Stimulated activated CD4-positive, alpha-beta T cell treated with anti-CD3 and anti-CD28 coated beads, TNF-alpha, amount 100 ng/mL, for 48 hours (primary cell): Measurements from ENCODE around the gene NUAK1.

Experiments
- DNase-seq, 3 donors: peaks; one replicate each; pipeline ENCODE4 v3.0.0-alpha.2; 2020; ENCODE audit warnings: low read depth in 3 of 3

The NUAK1 gene

DNA sequence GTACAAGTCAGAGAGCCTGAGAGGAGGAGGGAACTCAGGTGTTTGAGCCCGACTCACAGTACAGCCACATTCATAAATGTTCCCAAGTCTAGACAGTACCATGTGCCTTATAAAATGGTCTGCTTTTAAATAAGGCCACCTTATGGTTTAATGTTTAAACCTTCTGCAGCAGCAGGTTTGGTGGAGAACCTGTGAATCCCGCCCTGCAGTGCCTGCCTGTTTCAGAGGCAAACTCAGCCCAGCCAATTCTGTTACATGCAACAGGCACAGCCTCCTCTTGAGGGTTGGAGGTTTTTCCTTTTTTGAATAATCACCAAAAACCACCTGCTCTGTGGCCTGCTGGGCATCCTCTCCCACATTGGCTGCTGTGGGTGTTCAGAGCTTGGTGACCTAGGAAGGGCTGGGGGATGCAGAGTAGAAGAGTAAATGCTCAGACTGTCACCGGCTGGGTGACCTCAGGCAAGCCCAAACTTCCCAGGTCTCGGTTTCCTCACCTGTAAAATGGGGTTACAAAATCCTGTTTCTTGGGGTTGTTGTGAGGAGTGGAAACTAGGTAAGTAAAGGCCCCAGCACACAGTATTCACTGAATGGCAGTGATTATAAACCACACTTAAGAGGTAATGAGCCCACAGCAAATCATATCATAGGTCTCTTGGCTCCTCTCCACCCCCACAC is 28.0 kb downstream of the NUAK1 start:
- DNase-seq = no peak

DNA sequence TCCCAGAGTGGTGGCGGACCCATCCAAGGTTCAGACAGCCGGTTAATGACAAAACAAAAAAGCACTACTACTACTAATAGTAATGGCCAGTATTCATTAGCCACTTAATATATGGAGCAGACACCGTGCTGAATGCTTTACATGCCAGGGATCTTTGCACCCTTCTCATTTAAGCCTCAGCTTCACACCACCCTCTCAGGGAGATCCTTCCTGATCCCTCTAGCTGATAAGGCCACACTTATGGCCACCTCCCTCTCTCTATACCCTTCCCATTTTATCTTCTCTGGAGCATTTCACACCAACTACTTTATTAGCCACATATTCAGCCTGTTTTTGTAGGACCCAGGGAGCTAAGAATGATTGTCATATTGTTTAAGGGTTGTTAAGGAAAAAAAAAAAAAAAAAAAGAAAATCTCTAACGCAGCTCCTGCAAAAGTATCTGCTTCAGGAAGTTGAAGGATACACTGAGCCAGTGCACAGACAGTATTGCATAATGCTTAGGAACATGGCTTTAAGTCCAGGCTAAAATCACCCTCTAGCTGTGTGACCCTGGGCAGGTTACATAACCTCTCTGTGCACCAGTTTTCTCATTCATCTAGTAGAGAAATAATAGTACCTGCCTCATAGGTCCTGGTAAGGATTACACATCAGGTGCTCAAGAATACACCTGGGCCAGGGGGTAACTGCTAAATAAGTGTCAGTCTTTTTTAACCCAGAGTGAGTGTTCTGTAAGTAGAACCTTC is 29.4 kb downstream of the NUAK1 start:
- no peak for DNase-seq

DNA sequence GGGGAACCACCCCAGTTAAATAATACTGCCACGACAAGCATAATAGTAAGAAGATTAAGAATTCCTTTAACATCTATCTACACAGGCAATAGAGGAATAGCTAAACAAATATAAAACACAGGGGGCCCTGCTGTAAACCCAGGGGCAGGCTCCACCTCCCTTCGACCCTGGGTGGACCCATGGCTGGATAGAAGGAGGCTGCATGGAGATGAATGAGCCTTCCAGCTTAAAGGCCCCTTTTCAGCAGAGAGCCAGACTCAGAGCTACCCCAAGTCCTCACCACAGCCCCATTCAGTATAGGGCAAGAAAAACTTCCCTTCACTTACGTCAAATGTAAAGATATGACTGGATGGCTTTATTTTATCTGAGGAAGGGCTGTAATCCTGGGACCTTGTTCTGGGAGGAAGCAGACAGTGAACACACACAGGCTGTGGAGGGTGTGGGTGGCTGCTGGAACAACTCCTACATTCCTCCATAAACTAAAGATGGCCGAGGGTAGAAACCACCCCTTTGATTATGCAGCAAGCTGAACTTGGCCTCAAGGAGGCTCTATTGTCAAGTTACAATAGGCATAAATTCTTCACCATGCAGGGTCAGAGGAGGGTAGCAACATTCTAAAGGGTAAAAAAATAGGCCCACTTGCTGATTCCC is 30.4 kb downstream of the NUAK1 start:
- no peak for DNase-seq

DNA sequence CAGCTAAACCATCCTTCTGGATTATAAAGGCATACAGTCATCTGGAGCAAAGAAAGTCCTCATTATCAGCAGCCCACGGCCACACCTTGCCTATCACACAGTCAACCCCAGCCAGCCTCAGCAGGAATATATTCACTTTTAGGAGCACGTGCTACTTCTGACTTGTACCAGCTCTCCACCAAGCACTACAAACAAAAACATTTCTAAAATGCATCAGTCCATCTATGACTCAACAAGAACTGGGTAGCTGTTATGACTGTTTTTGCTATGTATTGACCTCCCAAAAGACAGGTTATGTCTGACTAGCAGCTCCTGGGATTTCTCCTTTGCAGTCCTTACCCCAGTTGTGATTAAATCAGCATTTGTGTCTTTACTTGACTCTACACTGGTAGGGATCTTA is 31.2 kb downstream of the NUAK1 start:
- DNase-seq = no peak

DNA sequence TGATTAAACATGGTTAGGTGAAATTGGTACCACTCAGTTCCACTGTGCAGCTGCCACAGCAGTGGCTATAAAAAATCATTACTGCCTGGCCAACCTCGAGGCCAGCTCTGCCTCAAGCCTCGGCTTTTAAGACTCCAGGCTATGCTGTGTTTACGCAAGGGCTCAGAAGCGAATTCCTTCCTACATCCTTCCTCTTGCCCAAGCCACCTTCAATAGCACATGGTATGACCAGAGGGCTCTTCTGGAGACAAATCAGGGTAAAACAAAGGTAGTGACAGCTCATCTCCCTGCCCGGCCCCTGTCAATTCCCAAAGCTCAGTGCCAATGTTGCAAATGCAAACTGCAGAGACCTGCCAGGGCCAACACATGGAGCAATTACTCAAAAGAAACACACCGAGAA is 31.9 kb downstream of the NUAK1 start:
- no peak for DNase-seq

DNA sequence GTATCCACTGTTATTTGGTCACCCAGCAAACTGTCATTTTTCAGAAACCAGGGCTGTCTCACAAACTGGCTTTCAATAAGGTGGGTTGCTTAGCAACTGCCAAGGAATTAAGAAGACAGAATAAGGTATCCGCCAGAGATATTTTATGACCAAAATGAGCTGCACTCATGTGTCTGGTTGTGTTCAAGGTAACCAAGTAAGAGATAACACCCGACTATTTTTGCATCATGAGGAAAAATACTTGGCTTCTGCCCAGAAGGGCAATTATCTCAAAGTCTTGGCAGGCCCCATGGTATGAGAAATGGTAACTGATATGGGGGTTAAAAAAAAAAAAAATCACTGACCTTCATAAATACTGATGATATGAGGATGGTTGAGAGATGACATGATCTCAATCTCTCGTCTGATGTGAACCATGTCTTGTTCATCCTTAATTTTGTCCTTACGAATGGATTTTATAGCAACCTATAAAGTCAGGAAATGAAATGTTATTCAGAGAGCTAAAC is 32.6 kb downstream of the NUAK1 start:
- DNase-seq = no peak

DNA sequence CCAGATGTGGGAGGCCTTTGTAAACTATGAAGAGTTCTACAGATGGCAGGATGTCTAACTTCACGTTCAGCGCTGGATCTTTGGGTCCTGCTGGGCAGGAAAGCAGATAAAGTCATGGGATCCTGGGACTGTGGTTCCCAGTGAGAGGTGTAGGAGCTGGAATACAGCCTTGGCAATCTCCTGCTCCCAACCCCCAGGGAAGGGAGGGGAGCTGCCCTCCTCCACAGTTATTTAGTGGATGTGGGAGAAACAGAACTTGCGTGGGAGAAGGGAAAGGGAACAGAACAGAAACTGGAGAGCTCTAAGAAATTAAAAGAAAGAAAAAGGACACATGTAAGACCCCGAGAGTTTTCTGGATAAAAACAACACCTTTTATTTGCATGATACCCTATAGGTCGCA is 37.0 kb downstream of the NUAK1 start:
- DNase-seq = no peak

DNA sequence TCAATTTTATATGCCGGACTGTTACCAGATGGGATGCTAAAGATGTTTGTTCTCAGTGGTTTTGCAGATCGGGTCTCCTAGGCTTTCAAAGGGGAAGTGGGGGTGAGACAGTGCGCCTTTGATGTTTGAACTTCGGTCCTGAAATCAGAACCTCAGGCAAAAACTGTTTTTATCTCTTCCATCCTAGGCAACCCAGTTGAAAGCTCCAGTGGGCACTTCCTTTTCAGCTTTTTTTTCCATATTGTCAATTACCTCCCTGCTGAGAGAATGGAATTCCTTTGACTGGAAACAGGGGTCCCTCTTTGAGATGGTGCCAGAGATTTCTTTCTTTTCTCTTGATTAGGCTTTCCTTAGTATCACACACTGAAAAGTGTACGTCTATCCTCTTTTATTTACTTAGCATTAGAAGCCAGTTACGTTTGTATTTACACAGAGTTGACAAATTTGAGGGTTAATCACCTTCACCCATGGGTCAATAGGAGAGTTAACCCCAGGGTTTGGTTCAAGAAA is 40.0 kb downstream of the NUAK1 start:
- DNase-seq = no peak

DNA sequence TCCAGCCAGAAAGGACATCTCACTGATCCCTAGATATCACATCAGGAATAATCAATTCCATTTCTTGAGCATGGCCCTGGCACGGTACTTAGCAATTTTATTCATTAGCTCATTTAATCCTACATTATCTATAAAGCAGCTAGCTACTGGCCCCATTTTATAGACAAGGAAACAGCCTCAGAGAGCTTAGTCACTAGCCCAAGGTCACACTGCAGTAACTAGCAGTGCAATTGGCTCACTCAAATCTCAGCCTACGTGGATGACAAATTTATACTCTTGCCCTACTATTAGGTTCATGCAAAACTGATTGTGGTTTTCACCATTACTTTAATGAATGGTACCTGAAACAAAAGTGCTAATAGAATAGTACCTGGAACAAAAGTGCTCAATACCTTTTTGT is 41.7 kb downstream of the NUAK1 start:
- no peak for DNase-seq

DNA sequence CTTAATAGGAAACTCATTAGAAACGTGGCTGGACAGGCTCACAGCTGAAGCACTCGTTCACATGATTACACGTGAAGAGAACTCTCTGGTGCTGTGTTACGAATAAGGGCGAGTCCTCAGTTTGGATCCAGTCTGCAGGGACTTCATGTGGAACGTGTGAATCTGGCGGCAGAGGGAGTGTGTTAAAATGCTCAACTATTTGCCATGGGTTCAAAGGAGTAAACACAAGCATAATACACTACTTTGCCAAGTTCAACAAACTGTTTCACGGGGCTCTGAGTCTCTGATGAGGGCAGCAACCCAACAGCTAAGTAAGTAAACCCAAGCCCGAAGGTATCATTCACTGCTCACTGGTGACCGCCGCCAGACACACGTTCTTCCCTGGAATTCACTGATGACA is 42.4 kb downstream of the NUAK1 start:
- DNase-seq = no peak

DNA sequence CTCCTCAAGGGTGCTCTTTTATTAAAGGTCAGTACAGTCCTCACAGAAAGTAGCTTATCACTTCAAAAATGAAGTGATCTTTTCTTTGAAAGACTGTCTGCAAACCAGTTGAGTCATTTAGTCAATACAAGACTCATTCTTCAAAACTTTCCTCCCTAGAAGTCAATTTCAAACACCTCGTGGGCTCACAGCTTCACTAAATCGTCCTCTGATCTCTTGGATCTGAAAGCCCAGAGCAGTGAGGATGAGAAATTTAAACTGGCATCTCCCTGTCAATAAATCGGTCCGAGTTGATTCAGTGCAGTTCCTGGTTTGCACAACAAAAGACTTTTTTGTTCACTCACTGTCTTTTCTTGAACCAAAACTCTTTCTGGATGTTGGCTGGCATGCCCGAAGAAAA is 44.5 kb downstream of the NUAK1 start:
- DNase-seq = no peak

DNA sequence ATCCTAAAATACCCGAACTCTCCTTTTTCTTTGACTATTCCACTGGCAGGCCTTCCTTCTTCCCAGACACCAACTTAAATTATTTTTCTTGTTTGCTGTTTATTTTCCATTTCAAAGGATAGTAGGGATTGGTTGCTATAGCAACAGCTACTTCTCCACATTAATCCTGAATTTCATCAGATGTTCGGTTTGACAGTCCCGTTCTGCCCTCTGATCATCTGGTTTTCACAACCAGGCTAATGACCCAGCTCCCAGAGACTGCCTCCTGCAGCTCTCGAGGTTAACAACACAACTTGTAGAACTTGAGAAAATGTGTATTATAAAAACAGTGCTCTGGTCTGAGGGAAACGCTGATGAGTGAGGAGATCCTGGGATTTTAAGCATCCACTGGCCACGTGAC is 45.5 kb downstream of the NUAK1 start:
- DNase-seq = no peak

DNA sequence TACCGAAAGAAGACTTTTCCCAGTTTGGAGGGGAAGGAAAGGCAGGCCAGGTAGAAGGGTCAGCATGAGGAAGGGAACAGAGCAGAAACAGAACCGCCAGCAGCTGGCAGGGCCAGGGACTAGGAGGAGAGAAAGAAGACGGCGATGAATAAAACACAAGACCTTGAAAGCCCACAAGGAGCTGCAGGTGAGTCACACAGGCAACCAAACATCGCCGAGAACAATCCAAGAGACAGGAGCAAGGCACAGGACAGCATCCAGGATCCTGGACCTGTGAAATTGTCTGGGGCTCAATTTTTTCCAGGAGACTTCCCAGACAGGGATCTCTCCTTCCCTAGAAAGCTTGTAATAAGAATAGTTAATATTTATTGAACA is 47.3 kb downstream of the NUAK1 start:
- no peak for DNase-seq

DNA sequence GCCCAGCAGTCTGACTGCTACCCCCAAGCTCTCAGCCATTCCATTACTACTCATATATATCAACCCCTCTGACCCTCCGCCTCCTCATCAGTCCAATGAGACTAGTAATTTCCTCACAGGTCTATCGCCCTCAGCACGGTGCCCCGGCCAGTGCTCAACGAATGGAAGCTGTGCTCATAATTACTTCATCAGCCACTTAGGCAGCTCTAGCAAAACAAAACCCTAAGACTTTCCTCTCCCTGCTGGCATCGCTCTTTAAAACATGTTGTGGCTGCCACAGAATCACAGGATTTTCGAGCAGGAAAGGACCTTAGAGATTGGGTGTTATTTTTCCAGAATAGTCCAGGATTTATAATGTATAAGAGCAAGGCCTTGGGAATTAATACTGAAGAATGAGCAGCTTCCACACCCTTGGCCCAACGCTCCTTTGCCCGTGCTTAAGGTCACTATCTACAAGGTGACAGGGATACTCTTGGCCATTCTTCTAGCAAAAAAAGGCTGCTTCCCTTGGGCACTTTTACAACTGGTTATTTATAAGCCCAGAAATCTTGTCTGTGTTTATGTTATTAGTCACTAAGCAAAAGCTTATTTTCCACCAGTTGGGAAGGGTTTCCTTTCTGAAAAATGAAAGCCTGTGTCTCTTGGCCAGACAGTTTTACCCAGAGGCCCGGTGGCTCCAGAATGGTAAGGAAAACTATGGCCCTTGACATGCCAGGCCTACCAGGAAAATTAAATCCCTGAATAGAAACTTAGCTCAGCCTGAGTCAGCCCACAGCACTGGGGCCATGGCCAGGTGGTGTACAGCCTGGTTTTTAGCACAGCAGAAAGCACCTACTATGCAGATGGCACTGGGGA is 47.9 kb downstream of the NUAK1 start:
- DNase-seq = no peak

DNA sequence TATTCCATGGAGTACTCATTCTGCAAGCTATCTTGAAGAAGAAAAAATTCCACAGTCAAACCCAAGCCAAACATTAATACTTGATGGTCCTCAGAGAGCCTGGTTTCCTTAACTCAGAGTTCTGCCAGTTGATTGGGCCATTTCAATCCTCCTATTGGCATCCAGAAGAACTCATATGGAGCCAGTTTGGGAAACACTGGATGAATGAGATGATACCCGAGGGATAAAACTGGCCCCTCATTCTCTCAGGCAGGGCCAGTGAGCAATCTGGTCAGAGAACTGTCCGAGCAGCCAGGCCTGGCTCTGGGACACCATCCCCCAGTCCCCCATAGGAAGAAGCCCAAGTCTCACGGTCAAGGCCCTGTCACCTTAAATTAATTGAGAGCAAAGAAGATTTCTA is 48.8 kb downstream of the NUAK1 start:
- DNase-seq = no peak

DNA sequence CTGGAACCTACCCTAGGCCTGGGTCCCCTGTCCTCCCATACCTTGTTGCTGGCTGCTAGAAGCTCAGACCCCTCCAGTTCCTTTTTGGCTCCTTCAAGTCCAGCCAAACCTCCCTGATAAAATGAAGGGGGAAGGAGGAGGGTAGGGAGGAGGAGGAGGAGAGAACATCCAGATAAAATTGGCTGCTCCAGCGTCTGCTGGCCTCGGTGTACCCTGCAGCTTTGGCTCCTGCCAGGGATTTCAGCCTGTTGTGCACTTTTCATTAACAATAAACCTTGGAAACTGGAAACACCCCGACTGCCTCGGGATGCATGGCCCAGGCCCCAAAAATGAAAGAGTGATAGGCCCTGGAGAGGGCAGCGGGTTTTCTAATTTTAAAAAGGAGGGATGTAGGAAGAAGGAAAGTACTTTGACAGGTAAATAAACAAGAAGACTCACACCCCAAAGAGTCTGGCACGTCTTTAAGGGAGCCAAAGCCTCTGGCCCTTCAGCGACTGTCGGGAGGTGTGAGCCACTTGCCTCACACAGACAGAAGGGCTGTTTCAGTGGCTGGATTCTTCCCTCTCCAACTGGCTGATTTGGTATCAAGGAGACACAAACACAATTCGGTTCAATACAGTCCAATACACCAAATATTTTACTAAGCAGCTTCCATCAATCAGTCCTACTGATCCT is 49.8 kb downstream of the NUAK1 start:
- DNase-seq = no peak

DNA sequence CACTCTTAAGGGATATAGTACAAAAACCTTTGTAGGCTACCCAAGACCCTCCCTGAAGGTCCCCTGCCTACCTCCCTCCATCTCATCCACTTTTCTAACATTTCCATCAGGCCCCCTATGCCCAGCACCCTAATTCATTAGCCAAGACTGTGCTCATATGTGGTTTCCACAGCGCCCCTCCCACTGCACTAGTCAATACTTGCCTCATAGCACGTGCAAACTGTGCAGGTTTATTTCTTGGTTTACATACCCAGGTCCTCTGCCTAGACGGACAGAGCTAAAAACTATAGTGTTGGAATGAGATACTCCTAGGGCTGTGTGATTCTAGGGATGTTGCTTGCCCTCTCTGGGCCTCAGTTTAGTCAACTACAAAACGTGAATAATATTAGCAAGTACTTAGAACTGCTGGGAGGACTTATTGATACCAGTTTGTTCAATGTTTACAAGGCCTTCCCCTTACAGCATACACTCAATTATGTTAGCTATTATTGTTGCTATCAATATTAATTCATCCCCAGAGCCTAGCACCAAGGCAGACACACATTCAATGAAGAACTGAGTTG is 50.4 kb downstream of the NUAK1 start:
- DNase-seq = no peak

DNA sequence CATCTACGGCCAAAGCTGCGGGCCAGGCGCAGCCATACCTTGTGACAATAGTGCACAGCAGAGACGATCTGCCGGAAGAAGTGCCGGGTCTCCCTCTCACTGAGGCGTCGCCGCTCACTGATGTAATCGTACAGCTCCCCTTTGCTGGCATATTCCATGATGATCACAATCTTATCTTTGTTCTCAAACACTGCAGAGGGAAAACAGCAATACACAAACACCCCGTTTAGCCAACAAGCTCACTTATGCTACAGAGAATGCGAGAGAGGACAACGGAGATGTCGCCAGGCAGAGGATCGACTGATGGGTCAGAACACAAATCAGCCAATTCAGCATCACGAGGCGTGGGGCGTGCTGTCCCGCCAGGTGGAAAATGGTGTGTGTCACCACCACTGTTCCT is 52.1 kb downstream of the NUAK1 start:
- DNase-seq = no peak

DNA sequence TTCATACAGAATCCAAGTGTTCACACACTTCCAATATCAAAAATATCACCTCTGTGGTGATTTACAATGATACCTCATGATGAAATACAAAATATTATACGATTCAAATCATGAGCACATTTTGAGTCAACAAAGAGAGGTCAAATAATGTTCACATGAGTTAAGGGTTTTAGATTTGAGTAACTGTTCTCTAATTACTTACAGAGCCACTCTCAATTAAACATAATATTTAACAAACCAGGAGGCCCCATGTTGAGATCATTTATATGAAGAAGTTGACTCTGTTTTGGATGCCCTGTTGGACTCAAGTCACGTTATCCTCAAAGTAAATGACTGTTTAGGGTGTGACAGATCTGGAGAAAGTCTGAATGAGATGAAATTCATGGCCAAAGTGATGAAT is 53.5 kb downstream of the NUAK1 start:
- DNase-seq = no peak

DNA sequence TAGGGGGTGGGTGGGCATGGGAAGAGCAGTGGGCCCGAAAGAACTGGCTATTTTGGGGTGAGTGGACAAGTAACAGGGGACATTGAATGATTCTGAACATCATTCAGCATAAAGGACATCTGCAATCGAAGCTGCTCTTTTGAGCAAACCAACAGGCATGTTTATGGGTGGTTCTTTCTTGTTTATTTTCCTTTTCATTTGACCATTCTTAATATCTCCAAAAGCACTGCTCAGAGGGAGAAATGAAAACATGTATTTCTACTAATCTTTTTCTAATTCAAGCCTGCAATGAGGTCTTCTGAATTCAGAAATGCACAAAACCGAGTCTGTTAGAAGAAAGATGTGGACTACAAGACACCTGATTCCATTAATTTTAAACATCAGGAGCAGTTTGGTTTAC is 54.0 kb downstream of the NUAK1 start:
- no peak for DNase-seq
